Activated CD4-positive, alpha-beta T cell treated with anti-CD3 and anti-CD28 coated beads for 1 hour (primary cell): Measurements from ENCODE around the gene CD274.

ENCODE experiments used
- DNase-seq: peaks from one replicate; pipeline ENCODE4 v3.0.0-alpha.2; 2020

CD274 gene

GRCh38 chr9:5500441-5501235, 50.3 kb downstream of the CD274 start:
- no peak for DNase-seq

- no peak for DNase-seq
Measured at GRCh38 chr9:5502553-5502952, 52.2 kb downstream of the CD274 start.

GRCh38 chr9:5509573-5509972, 59.2 kb downstream of the CD274 start:
- DNase-seq, result no peak

- DNase-seq, result no peak
Measured at GRCh38 chr9:5510360-5510931, 60.1 kb downstream of the CD274 start, which contains the start of gene PDCD1LG2. Gene PDCD1LG2 (plus strand): TSS chr9:5510531. CDS start chr9:5522547, 12,016 bp downstream.

GRCh38 chr9:5510989-5511388, 60.6 kb downstream of the CD274 start:
- DNase-seq, result no peak

DNA sequence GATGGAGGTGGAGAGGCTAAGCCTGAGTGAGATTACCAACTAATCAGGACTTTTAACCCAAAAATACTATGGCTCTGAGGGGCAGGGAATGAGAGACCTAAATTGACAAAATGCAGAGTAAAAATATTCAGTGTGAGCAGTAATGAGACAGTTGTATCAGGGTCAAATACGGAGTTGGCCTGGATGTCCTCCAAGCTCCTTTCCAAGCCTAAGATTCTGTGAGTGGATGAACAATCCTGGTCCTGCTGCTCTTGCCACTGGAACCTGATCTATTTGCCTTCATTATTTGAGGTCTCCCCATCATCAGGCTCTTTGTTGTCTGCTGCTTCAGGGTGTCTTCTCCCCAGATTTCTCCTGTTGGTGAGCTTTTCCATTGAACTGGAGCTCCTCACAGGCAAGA, 61.1 kb downstream of the CD274 start:
- DNase-seq, result no peak

GRCh38 chr9:5511935-5512580, 61.7 kb downstream of the CD274 start:
- no peak for DNase-seq

- no peak for DNase-seq
Measured at GRCh38 chr9:5512658-5513452, 62.5 kb downstream of the CD274 start.

GRCh38 chr9:5513966-5514616, 63.7 kb downstream of the CD274 start:
- no peak for DNase-seq

DNA sequence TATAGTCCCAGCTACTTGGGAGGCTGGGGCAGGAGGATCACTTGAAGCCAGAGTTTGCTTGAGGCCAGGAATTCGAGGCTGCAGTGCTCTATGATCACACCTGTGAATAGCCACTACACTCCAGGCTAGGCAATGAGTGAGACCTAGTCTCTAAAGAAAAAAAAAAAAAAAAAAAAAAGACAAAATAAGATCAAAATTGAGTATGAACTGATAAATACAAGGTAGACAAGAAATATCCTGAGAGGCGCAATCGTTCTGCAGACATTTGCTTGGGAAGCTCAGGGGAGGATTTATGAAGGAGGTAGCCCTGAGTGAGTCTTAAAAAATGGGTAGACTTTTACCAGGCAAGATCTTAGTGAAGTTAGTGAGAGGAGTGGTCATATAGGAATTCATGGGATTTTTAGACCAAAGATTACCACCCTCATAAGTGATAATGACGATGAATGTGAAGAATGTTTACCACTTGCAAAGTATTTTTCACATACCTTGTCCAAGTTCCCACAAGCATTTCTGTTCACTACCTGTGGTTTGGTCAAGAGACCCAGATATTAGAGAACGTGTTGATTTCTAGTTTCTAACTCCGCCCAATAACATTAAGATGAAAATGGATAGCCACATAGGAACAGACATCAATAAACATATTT, 64.4 kb downstream of the CD274 start:
- DNase-seq, result no peak

- no peak for DNase-seq
Measured at GRCh38 chr9:5515261-5515650, 64.9 kb downstream of the CD274 start.

DNA sequence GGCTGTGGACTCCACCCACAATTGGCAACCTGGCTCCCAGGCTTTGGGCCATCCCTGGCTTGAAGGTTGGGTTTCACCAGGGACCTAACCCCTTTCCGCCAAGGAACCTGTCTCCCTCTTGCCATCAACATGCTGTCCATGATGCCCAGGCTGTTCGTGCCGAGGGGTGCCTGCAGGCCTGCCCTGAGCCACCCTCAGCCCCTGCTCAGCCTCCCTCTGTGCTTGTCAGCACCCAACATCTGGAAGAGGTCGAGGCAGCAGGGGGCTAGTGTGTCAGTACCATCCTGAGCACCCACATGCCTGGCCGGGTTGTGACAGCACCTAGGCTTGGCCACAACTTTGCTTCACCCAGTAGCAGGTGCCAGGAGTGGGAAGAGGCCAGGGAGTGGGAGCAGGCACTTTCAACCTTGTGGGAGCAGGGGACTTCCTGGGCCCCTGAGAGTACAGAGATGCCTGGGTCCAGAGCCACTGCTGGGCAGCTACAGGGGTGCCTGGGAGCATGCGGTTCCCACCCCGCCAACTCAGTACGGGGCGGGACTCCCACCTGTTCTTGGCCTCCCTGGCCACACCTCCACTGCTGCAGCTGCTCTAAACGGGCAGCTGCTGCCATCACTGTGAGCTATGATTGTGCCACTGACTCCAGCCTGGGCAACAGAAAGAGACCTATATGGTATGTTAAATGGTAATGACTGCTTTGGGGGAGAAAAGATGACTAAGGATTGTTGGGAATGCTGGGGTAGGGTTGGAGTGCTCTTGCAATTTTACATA, 66.3 kb downstream of the CD274 start:
- no peak for DNase-seq

GRCh38 chr9:5518171-5518936, 68.0 kb downstream of the CD274 start:
- no peak for DNase-seq

- DNase-seq, result no peak
Measured at GRCh38 chr9:5518937-5519319, 68.6 kb downstream of the CD274 start.
